Measurements from ENCODE around the gene ATP11C.
A peak's percentile ranks its signal among the peaks of the same experiment; 100 is the strongest.
"Not testable (repeated sequence)": the region's sequence is repeated elsewhere in the genome, so short reads cannot be mapped to it uniquely, and the experiment has no call there.

Gene ATP11C

DNA sequence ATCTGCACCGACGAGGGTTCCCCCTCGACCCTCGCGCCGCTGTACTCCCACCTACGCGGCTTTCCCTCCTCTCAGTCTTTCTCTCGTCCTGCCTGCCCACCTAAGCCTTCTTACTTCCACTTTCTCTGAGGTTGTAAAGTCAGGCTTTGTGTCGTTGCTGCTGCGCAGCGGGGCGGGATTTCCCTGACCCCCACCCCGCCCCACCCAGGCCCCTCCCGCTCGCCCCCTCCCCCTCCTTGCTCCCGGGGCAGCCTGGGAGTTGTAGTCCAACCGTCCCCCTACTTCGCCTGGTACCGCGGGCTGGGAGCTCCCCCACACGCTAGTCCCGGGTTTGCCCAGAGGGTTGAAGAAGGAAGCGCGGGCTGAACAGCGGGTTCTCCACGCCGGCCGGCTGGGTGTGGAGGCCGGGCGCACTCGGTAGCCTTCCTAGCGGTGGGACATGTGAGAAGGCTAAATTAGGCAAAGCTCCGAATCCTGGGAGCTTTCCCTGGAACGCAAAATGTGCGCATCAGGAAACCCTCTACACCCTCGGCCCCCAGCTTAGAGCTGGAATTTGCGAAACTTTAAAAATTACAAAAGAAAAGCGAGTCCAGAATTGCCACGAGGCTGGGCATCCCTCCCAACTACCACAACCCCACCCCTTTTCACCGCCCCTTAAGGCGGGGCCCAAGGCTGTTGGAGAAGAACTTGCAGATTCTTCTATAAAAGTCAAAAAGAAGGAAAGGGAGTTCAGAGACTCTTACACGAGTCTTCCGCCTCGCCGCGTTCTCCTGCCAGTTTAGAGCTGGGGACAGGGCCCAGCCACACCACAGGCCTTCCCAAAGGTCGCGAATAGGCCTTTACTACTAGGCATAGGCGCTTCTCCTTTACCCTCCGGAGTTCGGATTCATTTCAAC lies at the start of gene ATP11C:
ATP11C (minus strand) TSS at position 153 of the 896 bp plus-strand sequence. CDS start 1,011 bp downstream, outside the sequence.
- peak; percentile 73 for DNase-seq

DNA sequence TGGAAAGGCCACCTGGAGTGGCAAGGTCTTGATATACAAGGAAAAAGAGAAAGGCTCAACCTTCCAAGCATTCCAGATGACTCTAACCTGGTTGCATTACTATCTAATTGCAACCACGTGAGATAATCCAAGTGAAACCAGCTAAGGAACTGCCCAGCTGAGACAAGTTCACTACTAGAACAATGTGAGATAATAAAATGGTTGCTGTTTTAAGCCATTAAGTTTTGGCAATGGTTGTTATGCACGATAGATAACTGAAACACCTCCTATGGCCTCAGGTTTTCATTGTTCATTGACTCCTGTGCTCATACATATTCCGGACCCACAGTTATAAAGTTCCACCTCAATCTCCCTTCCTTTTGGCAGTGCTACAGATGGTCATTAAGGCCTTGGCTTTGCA lies 41.6 kb upstream of the ATP11C start:
- no peak for DNase-seq

DNA sequence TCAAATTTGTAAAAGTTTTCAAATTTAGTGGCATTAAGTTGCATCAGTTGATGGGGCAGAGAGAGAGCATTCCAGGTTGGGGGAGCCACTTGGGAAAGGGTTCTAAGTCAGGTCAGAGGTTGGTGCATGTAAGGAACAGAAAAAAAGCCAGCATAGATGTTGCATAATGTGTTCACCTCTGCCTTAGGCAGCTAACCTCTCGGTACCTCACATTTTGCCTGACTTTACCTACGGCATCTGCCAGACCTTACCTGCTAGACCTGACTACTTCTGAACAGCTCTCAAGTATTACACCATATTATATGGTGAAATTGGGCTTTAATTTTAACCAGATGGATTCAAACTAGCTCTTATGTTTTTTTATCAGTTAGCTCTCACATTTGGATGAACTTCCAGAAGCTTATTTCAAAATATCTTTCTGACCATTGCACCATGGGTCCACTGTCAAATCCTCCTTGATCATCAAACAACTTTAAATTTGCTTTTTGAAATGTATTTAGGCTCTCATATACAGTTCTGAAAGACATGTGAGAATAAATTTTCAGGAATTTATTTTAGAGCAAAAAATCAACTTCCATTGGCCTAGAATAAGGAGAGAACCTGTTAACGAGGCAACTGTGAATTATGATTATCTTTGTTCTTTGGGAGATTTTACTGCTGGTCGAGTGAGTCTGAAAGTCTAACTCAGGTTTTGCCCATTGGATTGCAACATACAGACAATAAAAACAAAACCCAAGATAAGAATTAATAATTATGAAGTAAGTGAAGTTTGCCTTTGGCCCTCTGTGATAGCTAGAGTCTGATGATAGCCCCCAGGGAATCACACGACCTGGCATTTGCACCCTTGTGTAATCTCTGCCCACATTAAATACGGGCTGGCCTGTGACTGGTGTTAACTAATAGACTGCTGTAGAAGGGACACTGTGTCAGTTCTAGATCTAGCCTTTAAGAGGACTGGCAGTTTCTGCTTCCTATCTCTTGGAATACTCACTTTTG lies 40.1 kb upstream of the ATP11C start:
- no peak for DNase-seq

DNA sequence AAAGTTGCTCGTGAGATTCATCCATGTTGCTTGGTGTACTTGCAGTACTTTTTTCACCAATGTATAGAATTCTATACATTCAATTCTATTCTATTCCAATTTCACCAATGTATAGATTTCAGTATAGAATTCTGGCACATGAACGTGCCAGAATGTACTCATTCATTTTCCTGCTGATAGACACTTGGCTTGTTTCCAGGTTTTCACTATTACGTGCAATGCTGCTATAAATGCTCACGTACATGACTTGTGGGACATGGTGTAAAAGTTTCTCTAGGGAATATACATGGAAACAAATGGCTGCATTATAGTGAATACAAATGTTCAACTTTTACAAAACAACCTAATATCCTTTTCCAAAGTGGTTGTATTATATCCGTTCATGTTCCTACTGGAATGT lies 39.3 kb upstream of the ATP11C start:
- no peak for DNase-seq

DNA sequence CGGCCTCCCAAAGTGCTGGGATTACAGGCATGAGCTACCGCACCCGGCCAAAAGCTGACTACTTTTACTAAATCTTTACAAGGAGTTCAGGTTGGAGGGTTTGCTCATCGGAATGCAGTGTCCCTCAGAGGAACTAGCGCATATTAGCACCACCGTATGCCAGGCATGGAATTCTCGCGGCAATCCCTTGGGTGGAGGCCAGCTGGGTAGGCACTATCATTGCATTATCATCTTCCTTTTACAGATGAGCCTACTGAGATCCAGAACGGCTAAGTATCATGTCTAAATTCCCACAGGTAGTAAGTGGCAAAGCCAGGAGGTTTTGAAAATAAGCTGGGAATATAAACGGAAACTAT lies 38.5 kb upstream of the ATP11C start:
- no peak for DNase-seq

DNA sequence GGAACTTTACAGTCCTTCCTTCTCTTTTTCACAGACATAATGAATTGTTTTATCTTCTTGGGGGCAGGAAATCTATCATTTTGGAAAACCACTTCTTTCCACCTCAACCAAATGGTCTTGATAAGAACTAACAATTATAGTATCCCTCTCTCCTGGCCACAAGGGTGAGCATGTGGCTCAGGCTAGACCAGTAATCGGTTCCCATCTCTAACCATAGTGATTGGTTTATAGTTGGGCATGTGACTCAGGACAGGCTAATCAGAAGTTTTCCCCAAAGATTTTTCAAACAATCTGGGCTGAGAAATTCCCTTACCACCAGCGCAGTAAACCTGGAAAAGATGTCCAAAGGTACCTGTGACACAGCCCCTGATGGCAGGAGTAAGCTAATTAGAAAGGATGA lies 36.4 kb upstream of the ATP11C start:
- no peak for DNase-seq

DNA sequence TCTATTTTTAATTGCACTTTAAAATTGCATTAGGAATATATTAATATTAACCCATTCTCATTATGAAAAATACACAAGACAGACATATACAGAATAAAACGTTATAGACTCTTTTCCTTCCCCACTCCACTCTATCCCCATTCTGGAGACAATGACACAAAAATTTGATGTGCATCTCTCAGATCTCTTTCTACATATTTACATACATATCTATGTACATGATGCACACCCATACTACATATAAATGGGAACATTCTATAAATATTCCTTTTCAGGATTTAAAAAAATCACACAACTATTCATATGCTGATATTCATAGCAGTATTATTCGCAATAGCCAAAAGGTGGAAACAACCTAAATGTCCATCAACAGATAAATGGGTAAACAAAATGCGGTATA lies 34.9 kb upstream of the ATP11C start:
- DNase-seq = no peak

DNA sequence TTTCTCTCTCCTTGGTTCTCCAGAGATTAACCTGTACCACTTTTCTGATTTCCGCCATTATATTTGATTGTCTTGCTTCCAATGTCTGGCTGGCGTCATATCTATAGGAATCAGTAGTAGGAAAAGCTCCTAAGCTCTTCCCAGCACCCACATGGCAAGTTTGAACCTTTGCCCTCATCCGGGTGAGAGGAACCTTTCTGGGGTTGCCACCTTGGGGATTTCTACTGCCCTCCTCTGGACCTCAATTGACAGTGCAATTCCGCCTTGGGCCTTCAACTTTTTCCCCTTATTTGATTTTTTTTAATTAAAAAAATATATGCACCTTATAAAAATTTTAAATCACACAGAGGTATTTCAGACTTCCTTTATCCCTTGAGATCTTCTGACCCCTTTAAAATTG lies 34.4 kb upstream of the ATP11C start:
- DNase-seq = no peak

DNA sequence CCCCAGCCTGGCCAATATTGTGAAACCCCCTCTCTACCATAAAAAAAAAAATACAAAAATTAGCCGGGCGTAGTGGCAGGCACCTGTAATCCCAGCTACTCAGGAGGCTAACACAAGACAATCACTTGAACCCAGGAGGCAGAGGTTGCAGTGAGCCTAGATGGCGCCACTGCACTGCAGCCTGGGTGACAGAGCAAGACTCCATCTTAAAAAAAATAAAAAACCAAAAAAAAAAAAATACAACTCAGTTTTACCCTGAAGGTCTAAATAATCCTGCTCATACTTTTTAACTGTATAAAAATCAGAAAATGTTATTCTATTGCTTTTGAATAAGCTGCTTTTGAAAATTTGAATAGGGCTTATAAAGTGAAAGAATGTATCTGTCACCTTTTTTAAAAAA lies 33.3 kb upstream of the ATP11C start:
- DNase-seq = not testable (repeated sequence)

DNA sequence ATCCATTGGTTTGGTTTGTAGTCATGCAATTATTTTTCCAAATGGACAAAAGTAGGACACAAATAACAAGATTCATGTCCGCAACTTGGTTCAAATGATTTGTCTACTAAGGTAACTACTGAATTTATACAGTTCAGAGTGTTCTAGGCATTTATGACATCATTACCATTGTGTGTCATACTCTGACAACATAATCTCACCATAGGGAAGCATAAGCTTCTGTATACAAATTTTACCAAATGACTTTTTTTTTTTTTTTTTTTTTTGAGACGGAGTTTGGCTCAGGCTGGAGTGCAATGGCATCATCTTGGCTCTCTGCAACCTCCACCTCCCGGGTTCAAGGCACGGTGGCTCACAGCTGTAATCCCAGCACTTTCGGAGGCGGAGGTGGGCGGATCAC lies 32.6 kb upstream of the ATP11C start, which contains the start of gene CXorf66:
CXorf66 (minus strand) TSS at position 101 of the 400 bp plus-strand sequence; CDS start at position 76, 25 bp downstream.
- no peak for DNase-seq

DNA sequence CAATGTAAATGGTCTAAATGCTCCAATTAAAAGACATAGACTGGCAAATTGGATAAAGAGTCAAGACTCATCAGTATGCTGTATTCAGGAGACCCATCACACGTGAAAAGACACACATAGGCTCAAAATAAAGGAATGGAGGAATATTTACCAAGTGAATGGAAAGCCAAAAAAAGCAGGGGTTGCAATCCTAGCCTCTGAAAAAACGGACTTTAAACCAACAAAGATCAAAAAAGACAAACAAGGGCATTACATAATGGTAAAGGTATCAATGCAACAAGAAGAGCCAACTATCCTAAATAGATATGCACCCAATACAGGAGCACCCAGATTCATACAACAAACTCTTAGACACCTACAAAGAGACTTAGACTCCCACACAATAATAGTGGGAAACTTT lies 28.2 kb upstream of the ATP11C start:
- DNase-seq = not testable (repeated sequence)

DNA sequence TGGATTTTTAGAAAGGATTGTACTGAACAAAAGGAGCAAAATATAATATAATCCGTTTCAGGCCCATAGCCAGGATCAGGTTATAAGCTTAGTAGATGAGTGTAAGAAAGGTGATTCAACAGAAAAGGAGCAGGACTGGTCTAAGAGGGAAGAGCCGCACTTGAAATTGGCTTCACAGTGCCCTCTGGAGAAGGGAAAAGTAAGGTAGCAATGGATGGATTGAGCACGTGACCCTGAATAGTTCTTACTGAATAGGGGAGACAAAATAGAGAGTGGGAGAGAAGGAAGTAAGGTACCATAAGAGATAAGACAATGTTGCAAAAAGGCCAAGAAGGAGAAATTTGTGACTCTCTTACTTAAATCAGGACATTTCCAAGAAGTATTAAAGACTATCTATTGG lies 16.9 kb upstream of the ATP11C start:
- DNase-seq = no peak

DNA sequence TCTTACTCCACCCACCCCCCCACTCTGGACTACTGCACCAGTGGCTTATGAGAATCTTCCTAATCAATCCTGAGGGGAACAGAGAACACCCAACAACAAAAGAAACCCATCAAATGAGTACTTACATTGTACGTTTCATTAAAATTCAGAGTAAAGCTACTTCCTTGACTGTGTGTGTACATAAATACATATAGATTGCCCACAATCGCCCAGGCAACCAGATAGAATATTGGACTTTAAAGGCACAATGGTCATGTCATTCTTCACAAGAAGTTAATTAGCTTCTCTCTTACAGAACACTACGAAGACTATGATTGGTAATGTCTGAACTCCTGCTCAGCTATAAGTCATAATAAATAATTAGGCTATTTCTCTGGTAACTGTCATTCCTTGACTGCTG lies 12.2 kb upstream of the ATP11C start:
- DNase-seq = no peak

DNA sequence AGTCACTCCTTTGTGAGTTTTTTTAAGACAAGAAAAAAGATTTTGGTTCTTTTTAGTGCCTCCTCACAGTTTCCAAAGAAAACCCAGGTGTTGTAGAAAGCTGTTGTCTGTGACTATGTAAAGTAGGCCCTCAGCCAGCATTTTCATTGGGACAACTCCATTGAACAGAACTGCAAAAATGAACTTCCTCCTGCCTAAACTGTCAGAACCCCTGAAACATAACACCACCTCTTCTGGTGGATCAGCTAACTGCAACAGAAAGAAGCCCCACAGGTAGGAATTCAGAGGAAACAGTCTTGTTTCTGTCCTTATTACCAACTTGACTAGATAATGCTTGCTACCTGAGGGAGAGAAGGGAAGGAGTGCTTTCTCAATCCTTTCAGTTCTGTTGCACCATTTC lies 3.4 kb upstream of the ATP11C start:
- DNase-seq = no peak

DNA sequence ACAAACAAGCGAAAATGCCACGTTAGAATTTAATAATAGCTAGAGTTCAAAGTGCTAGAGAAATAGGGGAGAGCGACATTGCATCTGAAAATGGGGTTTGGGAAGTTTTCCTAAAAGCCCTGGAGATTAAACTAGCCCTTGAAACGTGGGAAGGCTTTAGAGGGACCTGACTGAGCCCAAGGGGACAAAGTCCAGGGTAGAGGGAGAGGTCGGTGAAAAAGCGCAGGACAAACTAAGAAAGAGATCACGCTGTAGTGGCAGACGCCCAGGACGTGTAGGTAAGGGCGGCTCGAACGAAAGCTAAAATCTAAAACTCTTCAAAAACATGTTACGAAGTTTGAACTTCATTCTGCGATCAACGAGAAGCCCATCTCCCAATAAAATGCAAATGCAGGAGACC lies 1.1 kb upstream of the ATP11C start:
- DNase-seq = no peak

DNA sequence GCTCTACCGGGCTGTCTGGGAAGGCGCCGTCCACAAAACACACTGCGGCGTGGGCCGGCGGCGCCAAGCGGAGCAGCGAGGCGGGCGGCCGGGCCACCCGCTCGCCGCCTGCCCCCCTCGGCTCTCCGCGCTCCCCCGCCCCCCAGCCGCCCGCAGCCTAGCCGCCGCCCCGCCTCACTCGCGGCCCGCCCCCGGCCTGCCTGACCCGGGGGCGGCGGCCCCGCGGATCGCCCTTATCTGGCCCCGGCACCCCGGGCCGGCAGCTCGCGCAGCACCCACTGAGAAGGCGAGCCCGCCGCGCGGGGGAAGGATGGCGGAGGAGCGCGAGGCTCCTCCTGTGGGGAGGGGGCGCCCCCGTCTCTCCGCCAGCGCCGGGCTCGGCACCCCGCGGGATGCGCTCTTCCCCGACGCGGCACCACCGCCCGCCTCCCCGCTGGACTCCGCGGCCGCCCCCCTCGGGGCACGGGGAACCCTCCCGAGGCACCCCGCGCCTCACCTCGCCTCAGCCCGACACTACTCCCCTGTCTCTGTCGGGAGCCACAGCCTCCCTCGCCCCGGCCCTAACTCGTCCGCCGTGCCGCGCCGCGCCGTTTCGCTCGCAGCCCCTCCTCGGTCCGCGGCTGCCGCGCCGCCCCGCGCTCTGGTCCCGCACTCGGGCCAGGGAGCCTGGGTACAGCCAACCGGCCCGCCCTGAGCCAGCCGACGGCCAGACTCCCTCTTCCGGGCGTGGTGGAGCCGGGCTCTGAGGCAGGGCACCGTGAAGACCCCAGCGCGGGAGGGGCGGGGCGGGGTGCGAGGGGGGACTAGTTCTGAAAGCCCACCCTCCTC lies 566 bp downstream of the ATP11C start:
- peak; percentile 9 for DNase-seq

DNA sequence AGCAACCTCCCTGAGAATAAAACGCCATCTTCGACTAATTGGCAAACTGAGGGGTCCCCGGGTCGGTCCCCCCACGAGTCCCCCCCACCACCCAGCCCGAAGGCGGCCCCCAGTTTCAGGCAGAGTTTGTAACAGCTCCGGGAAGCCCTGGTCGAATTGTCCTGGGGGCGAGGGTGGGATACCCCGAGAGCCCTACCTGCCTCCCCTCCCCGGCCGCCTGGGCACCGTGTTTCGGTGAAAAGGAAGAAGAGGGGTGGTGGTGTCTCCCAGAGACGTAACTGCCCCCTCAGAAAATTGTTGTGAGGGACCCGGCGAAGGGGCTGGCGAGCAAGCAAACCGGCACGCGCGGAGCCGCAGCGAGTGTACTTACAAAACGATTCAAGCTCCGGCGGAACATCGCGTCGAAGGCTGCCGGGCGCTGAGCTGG lies 1.2 kb downstream of the ATP11C start:
- DNase-seq = no peak

DNA sequence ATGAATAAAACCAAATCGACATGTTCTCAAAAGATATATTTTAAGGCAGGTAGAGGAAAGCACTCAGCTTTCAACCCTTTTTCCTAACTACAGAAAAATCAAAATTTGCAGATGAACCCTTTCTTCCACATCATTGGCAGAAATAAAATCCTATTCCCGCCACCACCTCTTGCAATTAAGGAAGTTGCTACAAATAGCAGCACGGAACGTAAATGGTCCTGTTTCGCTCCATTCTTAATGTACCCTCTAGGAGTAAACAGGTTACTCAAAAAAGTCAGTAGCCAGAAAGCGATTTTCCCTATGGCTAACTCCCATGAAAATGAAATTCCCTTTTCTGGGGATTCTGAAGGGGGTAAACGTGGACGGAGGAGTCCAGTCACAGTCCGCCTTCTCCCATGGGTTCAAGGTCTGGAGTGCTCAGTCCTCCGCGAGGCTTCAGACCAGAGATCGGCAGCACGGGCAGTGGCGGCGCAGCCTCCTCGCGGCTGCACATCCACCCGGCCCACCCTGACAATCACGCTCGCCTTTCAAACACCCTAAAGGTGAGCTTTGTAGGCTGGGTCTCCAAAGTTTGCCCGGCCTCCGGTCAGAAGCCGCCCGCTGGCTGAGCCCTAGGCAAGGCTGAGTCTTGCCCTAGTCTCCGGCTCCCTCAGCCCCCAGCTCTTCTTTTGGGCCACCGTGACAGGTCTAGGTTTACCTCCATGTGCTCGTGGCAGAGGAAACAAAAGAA lies 1.8 kb downstream of the ATP11C start:
- DNase-seq = peak; percentile 3

DNA sequence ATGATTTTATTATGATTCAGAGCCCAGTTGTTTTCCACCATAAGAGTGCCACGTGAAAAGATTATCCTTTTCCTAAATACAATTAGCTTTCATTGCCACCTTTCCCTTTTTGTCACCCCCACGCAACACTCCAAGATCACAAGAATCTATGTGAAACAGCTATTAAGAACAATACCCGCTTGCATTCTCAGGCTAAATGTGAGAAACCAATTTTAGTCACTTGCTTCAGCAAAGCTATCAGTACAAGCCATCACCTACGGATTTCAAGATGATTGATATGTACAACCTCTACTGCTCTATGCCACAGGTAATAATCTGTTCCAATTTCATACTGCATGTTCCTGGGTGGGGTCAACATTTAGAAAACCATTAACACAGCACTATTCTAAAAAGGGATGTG lies 2.5 kb downstream of the ATP11C start:
- DNase-seq = no peak

DNA sequence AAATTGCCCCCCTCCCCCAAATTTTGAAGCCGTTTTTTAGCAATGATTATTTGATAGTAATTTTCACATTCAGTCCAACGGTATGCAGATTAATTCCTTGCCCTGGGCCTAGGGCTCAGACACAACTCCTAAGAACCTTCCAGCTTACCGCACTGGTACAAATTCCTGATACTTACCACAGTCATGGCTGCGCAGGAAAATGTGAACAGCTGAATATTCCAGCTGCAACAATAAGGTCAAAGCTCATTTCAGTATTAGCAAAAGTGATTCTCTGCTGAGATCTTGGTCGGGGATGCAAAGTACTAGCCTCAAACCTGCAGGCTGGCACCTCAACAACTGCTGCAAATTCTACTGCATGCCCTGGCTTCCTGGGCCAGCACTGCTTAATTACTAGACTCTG lies 3.0 kb downstream of the ATP11C start:
- DNase-seq = no peak

DNA sequence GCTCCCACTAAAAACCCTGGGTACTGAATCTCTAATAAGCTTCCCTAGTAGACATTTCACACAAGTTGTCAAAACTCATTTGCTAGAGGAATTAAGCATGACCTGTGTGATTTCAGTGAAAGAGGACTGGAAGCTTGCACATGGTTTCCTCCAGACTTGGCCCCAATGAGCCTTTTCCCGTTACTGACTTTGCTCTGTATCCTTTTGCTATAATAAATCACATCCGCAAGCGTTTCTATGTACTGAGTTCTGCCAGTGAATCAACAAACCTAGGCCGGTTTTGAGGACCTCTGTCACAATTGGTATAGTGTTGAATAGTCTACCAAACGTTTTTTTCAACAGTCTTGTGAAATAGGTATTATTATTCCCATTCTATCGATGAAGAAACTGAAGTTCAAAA lies 8.2 kb downstream of the ATP11C start:
- DNase-seq = no peak
